NCI-H345 treated with DMSO at 0.1 percent for 48 hours (cell line): ENCODE data around the gene OR14A2.
"Not testable (repeated sequence)": the region's sequence is repeated elsewhere in the genome, so short reads cannot be mapped to it uniquely, and the experiment has no call there.

Experiments used
- DNase-seq: peaks from one replicate; lab custom pipeline; 2025; ENCODE audit not compliant: unreplicated experiment; lab: John Stamatoyannopoulos, UW

Gene OR14A2

DNA sequence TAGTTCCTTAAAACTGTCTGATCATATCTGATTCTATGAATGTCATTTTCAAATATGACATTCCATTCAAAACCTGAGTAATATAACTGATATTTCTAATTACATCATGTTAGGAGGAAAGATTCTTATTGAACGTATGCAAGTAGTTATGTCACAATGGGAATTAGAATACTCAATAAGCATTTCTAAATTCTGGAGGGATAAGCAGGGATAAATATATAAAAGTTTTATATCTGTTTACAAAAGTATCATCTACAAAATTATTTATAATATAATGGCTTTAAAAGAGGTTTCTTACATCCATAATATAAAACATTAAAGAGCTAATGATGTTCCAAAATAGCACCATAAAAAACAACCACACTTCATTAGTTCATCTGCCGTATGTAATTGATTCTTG lies at the start of gene OR14A2:
Gene OR14A2 (minus strand): TSS at position 101 of the 400 bp plus-strand sequence.
- no peak for DNase-seq

DNA sequence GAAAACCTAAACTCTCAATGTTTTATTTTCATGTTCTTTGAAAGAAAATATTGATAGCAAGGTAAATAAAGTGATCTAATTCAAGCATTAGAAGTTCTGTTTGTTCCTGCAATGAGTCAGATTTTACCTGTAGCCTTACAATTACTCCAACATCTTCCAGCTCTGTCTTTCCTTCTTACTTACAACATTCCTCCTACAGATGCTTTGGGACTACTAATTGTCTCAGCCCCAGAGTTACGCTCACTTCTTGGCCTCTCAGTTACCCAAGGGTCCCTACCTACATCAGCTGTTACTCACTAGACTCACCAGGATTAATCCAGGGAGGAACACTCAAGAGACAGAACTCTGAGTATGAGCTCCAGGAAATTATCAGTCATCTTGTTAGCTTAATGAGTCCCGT lies 49.6 kb upstream of the OR14A2 start:
- no peak for DNase-seq

DNA sequence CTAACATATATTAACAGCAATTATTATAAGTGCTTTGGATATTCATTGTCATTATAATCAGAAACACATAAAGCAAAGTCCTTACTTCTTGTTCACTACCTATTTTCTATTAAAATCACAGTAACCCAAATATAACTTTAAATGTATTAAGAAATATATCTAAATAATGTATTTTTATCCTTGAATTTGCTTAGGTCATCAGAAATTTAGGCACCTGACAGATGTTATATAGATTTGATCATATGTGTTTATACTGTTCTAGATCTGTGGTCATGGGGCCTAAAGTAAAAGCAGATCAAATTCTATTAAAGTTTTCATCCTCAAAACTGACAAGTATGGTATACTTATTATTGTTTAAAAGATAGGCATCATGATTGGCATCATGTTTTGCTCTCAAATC lies 21.7 kb upstream of the OR14A2 start:
- no peak for DNase-seq

DNA sequence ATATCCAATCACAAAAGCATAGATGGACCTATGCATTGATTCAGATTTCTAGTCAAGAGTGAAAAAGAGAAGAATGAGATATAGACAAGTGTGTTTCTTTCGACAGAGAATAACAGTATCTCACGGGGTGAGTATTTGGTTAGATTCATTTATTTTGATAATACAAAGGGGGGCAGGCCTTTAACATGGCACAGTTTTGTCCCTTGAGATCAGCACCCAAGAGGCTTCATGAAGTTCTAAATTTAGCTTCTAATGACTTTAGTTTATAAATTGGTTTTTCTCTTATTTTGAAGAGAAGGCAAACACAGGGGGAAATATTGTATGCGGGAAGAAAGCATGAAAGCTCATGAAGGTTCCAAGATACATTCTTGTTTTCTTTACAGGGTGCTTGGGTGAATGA lies 12.5 kb upstream of the OR14A2 start, which contains the start of gene OR1C1:
Gene OR1C1 (minus strand): TSS at position 101 of the 400 bp plus-strand sequence. CDS start 2,150 bp downstream, outside the sequence.
- DNase-seq: no peak

DNA sequence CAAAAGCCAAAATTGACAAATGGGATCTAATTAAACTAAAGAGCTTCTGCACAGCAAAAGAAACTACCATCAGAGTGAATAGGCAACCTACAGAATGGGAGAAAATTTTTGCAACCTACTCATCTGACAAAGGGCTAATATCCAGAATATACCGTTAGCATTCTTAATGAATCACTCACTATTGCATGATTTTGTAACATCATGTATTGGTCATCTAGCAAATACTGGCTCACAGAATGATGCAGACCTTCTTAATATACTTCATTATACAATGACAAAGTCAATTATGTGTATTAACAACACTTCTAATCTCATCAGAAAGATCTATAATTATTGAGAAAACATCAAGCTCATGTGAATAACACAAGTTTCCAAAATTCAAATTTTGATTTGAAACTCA lies 6.4 kb upstream of the OR14A2 start:
- DNase-seq: not testable (repeated sequence)

DNA sequence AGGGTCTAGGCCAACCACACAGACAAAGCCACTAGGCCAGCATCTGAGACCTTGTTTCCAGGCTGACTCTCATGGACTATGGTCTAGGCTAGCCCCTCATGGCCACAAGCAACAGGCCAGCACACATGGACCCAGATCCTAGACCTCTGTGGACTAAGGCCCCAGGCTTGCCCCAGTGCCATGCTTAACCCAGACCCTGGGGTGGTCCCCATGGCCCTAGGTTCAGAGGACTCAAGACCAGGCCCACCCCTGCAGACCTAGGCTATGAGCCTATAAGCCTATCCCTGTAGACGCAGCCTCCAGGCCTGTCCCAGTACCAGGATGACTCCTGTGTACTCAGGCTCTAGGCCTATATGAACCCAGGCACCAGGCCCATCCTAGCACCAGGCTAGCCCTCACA lies 1.9 kb upstream of the OR14A2 start:
- no peak for DNase-seq

DNA sequence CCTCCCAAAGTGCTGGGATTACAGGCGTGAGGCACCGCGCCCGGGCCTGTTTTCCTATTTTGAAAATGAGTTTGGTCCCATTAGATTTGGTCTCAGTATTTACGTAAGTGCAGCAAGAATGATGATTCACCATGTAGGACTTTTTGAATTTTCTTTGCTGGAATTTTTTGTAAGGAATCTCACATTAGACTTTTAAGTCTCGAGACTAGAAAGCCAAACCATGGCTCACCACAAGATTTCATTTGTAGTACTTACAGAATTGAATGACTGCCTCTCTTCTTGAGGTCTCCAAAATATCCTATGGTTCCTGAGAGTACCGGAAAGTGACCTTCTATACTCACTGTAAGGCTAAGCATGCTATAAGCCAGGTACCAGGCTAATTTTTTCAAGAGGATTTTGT lies 325 bp downstream of the OR14A2 start:
- no peak for DNase-seq

DNA sequence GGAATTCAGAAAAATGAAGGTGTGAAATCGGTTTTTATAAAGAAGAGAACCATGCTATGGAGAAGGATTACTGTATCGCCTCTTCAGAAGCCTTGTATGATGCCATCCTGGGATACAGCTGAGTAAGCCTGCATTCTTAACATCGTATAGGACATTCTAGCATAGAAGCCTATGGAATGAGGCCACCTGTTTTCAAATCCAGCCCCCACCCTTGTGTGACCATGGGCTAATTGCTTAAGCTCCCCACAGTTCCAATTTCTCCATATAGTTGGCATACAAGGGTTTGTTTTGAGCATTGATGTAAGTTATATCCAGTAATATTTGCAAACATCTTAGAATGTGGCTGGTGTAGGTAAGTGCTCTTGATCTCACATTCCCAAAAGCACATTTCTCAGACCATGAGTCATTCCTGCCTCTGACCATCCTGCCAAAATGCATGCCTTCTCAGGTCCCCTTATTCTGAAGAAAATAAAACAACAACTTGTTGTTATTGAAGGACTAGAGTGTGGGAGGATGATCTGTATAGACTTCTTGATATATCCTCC lies 1.5 kb downstream of the OR14A2 start:
- DNase-seq: no peak

DNA sequence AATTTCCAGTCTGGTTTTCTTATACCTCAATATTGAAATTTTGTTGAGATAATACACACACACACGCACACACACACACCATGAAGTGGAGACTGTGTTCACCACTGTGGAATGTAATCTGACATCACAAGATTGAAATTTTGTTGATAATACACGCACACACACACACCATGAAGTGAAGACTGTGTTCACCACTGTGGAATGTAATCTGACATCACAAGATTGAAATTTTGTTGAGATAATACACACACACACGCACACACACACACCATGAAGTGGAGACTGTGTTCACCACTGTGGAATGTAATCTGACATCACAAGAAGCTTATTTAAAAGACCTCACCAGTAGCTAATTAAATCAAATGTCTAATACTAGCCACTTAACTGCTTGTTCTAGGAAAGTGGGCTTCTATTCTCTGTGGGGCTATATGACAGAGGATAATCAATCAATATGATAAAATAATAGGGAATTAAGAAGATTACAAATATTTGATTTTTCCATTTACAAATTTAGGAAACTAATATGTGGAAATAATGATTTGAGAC lies 5.7 kb downstream of the OR14A2 start:
- DNase-seq: not testable (repeated sequence)

DNA sequence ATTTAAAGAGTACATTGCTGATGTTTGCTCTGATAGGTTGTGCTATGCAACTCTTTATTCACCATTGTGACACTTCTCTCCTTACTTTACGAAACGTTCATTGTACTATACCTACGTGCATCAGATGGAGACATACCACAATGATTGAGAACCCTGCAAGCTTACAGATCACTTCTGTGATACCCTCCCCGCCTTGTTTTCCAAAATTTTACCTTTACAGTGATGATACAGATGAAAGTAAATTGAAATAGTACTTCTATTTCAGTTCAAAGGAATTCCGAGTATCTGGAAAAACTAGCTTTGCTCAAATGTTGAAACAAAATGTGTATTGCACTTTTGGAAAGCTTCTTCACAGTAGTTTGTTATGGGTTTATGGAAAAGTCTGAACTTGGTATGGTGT lies 6.2 kb downstream of the OR14A2 start:
- DNase-seq: no peak

DNA sequence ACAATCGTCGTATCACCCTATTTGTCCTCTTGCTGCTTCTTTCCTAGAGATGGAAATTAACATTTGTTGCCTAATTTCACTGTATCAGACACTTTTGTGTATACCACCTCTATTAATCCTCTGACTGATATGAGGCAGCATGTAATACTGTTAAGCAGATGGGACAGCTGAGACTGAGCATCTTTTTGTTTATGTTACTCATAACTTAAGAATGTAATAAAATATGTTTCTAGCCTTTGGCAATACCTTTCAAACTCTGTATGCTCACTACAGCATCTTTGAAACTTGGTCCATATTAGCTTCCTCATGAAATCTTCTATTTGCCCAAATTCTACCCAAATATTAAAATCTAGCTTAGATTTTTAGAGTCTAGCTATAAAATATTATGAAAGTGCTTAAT lies 7.2 kb downstream of the OR14A2 start:
- DNase-seq: no peak

DNA sequence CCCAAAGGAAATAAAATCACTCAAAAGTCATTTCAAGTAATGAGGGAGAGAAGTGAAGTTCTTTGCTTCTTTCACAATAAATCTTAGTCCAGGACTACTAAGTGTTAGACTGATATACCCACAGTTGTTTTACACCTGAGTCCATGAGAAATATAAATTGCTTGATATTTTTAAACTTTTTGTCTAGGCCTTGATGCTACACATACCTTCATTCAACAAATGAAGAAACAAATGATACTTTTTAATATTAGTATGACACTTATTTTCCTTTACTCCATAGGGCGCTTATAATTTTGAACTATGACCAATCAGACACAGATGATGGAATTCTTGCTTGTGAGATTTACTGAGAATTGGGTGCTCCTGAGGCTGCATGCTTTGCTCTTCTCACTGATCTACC lies 9.6 kb downstream of the OR14A2 start, which contains the start of gene OR14K1:
Gene OR14K1 (plus strand): TSS at position 301 of the 400 bp plus-strand sequence. CDS start 0 bp downstream, at position 301.
- DNase-seq: no peak

DNA sequence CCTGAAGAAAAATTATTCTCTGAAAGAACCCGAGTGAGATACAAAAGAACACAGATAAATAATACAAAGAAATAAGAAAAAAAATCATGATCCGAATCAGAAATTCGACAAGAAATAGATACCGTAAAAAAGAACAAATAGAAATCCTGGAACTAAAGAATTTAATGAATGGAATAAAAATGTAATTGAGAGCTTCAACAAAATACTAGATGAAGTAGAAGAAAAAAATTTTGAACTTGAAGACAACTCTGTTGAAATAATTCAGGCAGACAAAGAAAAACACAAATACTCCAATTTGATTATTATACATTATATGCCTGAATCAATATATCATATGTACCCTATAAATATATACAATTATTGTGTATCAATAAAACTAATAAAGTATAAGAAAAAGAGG lies 26.7 kb downstream of the OR14A2 start:
- no peak for DNase-seq

DNA sequence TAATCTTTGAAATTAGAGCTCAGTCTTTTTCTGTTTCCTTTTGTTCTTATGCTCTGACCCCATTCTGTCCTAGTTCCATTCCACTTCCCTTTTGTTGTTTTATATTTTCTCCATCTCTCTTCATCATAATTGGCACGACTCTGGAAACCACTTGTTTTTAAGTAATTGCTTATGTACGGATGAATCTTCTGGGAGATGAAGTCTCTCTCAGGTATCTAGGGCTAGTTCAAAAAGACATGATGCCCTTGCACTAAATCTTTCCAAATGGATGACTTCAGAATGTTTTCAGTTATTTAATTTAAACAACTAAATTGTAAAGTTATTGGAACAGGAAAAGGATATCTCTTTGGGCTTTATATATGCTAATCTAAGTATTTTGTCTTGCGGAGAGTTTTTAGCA lies 31.4 kb downstream of the OR14A2 start, which contains the start of gene OR6F1:
Gene OR6F1 (minus strand): TSS at position 101 of the 400 bp plus-strand sequence. CDS start 3,891 bp downstream, outside the sequence.
- DNase-seq: no peak

DNA sequence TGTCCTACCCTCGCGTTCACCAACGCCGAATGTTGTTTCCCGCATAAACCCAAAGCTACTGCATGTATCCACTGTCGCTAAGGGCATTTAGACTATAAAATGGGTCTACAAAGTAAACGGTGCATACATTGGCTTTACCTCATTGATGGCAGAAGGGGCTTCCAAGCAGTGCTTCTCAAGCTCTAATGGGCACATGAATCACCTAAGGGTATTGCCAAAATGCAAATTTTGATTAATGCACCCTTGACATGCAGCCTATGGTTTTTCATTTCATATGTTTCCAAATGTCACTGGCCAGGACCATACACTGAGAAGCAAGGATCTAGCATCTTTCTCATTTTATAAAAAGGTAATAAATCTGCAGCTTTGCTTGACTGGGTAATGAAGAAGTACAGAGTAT lies 34.2 kb downstream of the OR14A2 start:
- no peak for DNase-seq

DNA sequence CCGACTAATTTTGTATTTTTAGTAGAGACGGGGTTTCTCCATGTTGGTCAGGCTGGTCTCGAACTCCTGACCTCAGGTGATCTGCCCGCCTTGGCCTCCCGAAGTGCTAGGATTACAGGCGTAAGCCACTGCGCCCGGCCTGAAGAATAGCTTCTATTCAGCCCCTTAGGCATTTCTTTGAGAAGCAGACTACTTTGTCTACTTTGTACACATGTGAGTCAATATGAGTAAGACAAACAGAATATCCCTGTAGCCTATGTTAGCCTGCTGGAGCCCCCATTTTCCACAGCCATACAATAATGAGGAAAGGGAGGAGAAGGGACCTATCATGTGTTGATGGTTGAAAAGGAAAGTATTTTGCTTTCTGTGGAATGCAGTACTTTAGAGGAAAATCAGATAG lies 37.3 kb downstream of the OR14A2 start:
- DNase-seq: not testable (repeated sequence)

DNA sequence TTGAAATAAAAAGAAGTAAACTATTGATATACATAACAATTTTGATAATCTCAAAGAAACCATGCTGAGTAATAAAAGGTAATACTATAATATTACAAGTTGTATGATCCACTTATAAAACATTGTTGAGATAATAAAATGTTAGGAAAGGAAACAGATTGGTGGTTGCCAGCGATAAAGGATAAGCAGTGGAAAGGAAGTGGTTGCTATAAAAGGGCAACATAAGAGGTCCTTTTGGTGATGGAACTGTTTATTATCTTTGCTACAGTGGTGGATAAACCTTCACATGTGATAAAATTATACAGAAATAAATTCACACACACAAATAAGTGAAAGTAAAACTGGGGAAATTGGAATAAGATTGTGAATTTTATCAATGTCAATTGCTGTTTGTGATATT lies 46.6 kb downstream of the OR14A2 start:
- DNase-seq: no peak

DNA sequence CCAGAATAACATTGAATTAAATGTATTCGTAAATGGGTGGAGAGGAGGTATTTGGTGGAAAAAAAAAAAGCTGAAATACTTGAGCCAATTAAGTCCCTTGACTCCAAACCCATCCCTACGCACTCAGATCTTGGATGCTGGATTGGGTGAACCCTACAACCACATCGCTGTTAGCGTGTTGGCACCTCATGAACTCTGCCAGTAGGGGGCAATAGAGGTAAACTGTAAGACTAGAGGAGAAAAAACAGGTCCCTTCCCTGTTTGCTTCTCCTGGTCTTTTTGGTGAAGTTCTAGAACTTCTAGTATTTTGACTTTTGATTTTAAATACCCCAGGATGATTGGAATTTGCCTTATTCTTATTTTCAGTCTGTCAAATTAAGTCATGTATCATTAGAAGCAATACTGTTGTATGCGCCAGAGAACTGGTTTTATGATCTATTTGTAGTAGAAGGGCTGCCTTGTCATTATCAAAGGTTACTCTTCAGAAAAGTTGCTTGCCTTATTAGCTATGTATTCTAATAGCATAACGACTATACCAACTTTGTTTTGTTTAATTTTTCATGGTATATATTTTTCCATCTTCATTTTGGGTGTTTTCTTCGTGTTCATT lies 66.5 kb downstream of the OR14A2 start:
- DNase-seq: no peak

DNA sequence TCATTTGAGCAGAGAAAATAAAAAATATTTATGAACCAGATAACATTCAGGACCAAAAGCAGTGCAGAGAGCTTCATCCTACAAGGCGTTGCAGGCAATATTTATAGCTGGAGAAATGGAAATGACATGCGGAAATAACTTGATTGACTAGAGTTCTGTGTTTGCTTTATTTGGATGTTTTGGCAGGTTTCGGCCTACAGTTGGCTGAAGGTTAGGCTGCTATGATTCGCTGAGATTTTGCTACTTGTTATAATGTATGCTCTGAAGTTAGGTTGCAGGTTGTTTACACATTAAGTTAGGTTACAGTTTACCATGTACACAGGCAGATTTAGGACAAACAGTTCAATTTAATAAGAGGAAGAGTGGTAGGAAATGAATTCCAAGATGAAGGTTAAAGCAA lies 67.8 kb downstream of the OR14A2 start:
- no peak for DNase-seq

DNA sequence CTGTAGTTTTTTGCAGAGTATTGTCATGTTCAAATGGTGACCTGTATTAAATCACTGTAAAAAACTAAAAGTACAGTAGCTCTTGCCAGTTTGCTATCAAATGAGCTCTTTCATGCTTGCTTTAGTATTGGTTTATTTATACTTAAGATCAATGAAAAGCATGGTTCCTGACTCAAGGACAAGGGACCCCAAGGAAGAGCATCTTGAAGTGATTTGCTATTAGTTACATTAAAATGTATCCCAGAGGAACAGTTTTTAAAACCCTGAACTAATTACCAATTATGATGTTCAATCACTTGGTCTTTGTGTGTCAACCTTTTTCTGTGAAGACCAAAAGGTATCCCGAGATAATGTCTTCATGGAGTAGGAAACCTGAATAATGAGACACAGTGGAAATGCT lies 68.3 kb downstream of the OR14A2 start, which contains the start of gene OR13G1:
Gene OR13G1 (minus strand): TSS at position 101 of the 400 bp plus-strand sequence. CDS start 6,698 bp downstream, outside the sequence.
- DNase-seq: no peak
